Measurements from ENCODE around the gene KLKB1.

Gene KLKB1

GRCh38 chr4:186248643-186249042 lies 21.3 kb downstream of the KLKB1 start:
- Histone ChIP-seq H3K27ac (no peak overlapping the region), H3K9me3 (no peaks in the 10 kb centered on the region), H3K4me3 (ENCODE audit: low read depth in 1 of 2, low read length in 1 of 2) (no peak overlapping the region), H3K27me3 (no peaks in the 10 kb centered on the region), H3K36me3 (no peaks in the 10 kb centered on the region), H3K4me1 (ENCODE audit: control insufficient read depth in 1 of 2, insufficient read depth in 1 of 2, low read depth in 1 of 2, low read length in 1 of 2) (no peaks in the 10 kb centered on the region)
- TF ChIP-seq, protein P1, sequence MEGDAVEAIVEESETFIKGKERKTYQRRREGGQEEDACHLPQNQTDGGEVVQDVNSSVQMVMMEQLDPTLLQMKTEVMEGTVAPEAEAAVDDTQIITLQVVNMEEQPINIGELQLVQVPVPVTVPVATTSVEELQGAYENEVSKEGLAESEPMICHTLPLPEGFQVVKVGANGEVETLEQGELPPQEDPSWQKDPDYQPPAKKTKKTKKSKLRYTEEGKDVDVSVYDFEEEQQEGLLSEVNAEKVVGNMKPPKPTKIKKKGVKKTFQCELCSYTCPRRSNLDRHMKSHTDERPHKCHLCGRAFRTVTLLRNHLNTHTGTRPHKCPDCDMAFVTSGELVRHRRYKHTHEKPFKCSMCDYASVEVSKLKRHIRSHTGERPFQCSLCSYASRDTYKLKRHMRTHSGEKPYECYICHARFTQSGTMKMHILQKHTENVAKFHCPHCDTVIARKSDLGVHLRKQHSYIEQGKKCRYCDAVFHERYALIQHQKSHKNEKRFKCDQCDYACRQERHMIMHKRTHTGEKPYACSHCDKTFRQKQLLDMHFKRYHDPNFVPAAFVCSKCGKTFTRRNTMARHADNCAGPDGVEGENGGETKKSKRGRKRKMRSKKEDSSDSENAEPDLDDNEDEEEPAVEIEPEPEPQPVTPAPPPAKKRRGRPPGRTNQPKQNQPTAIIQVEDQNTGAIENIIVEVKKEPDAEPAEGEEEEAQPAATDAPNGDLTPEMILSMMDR (IDR thresholded peaks at IDR 0.05), result no peak

GRCh38 chr4:186249785-186250754 lies 22.8 kb downstream of the KLKB1 start:
- H3K27me3 ChIP-seq, result no peaks in the 10 kb centered on the region
- TF ChIP-seq, protein P1 (IDR thresholded peaks at IDR 0.05), result no peak
- no peaks in the 10 kb centered on the region for H3K9me3 ChIP-seq
- H3K4me1 ChIP-seq (ENCODE audit: control insufficient read depth in 1 of 2, insufficient read depth in 1 of 2, low read depth in 1 of 2, low read length in 1 of 2), result no peaks in the 10 kb centered on the region
- no peaks in the 10 kb centered on the region for H3K36me3 ChIP-seq
- H3K27ac ChIP-seq, result no peak overlapping the region
- no peak overlapping the region for H3K4me3 ChIP-seq (ENCODE audit: low read depth in 1 of 2, low read length in 1 of 2)

DNA sequence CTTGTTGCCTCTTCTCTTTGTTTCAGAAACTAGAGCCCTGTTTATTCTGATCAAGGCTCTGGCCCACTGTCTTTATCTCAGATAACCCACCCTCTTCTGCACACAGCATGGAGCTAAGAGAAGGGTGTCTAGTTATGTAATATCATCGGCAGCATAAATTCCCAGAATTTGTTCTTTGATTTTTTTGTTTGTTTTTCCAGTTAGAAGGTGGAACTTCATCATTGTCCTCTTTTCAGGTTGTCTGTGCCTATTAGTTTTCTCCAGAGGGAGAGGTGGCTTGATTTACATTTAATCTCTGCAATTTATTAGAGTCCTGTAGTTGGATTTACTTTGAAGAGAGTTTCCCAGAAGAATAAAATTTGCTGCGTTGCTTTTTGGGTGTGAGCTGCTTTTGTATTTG lies 23.5 kb downstream of the KLKB1 start:
- Histone ChIP-seq H3K4me3 (ENCODE audit: low read depth in 1 of 2, low read length in 1 of 2) (no peak overlapping the region), H3K36me3 (no peaks in the 10 kb centered on the region), H3K27me3 (no peaks in the 10 kb centered on the region), H3K27ac (no peak overlapping the region), H3K4me1 (ENCODE audit: control insufficient read depth in 1 of 2, insufficient read depth in 1 of 2, low read depth in 1 of 2, low read length in 1 of 2) (no peaks in the 10 kb centered on the region), H3K9me3 (no peaks in the 10 kb centered on the region)
- TF ChIP-seq, protein P1 (IDR thresholded peaks at IDR 0.05), result no peak

DNA sequence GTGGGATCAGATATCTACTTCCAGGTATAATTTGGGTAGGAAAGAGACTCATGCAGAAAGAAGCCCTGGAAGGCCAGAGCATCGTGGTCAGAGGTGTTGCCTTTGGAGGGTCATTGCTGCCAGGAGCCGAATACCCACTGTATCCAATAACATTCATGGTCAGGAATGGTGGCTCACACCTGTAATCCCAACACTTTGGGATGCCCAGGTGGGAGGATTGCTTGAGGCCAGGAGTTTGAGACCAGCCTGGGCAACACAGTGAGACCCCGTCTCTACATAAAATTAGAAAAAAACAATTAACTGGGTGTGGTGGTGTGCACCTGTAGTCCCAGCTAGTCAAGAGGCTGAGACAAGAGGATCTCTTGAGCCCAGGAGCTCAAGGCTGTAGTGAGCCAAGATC lies 27.8 kb downstream of the KLKB1 start:
- H3K4me1 ChIP-seq (ENCODE audit: control insufficient read depth in 1 of 2, insufficient read depth in 1 of 2, low read depth in 1 of 2, low read length in 1 of 2), result no peaks in the 10 kb centered on the region
- no peak overlapping the region for H3K4me3 ChIP-seq (ENCODE audit: low read depth in 1 of 2, low read length in 1 of 2)
- H3K27ac ChIP-seq, result no peak overlapping the region
- TF ChIP-seq, protein P1 (IDR thresholded peaks at IDR 0.05), result no peak
- H3K9me3 ChIP-seq, result no peaks in the 10 kb centered on the region
- H3K36me3 ChIP-seq, result no peaks in the 10 kb centered on the region
- H3K27me3 ChIP-seq, result no peaks in the 10 kb centered on the region

- Histone ChIP-seq H3K27me3 (no peaks in the 10 kb centered on the region), H3K36me3 (no peaks in the 10 kb centered on the region), H3K4me3 (ENCODE audit: low read depth in 1 of 2, low read length in 1 of 2) (no peak overlapping the region), H3K9me3 (no peaks in the 10 kb centered on the region), H3K27ac (no peak overlapping the region), H3K4me1 (ENCODE audit: control insufficient read depth in 1 of 2, insufficient read depth in 1 of 2, low read depth in 1 of 2, low read length in 1 of 2) (no peaks in the 10 kb centered on the region)
- TF ChIP-seq, protein P1 (IDR thresholded peaks at IDR 0.05), result no peak
Observed at GRCh38 chr4:186258216-186258811, 31.0 kb downstream of the KLKB1 start.

Data from neutrophil (primary cell).